ENCODE data around the gene C10orf90.

Gene C10orf90

GRCh38 chr10:126398383-126398743 lies 272.1 kb downstream of the C10orf90 start:
- no peak for DNase-seq (ENCODE audit: low read depth in 1 of 2, low spot score in 1 of 2)
- TF ChIP-seq SPI1 (IDR thresholded peaks at IDR 0.05; ENCODE audit: borderline replicate concordance, low read depth), result no peak
- TF ChIP-seq GABPA (IDR thresholded peaks at IDR 0.05; ENCODE audit: low read depth), result no peak
- no peaks in the 10 kb centered on the region for H3K27me3 ChIP-seq (ENCODE audit: insufficient read depth, poor library complexity, severe bottlenecking)
- H3K27ac ChIP-seq (replicated peaks), result no peak overlapping the region
- no peak overlapping the region for H3K4me3 ChIP-seq (replicated peaks; ENCODE audit: insufficient read depth, low read length)

GRCh38 chr10:126397640-126398382 lies 272.7 kb downstream of the C10orf90 start:
- Histone ChIP-seq H3K27me3 (ENCODE audit: insufficient read depth, poor library complexity, severe bottlenecking) (no peaks in the 10 kb centered on the region), H3K4me3 (replicated peaks; ENCODE audit: insufficient read depth, low read length) (no peak overlapping the region), H3K27ac (replicated peaks) (no peak overlapping the region)
- DNase-seq (ENCODE audit: low read depth in 1 of 2, low spot score in 1 of 2), result no peak
- no peak for TF ChIP-seq REST (IDR thresholded peaks at IDR 0.05; ENCODE audit: insufficient replicate concordance, low read depth)
- TF ChIP-seq GABPA (IDR thresholded peaks at IDR 0.05; ENCODE audit: low read depth), result no peak
- TF ChIP-seq, protein P1, sequence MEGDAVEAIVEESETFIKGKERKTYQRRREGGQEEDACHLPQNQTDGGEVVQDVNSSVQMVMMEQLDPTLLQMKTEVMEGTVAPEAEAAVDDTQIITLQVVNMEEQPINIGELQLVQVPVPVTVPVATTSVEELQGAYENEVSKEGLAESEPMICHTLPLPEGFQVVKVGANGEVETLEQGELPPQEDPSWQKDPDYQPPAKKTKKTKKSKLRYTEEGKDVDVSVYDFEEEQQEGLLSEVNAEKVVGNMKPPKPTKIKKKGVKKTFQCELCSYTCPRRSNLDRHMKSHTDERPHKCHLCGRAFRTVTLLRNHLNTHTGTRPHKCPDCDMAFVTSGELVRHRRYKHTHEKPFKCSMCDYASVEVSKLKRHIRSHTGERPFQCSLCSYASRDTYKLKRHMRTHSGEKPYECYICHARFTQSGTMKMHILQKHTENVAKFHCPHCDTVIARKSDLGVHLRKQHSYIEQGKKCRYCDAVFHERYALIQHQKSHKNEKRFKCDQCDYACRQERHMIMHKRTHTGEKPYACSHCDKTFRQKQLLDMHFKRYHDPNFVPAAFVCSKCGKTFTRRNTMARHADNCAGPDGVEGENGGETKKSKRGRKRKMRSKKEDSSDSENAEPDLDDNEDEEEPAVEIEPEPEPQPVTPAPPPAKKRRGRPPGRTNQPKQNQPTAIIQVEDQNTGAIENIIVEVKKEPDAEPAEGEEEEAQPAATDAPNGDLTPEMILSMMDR (IDR thresholded peaks at IDR 0.05; ENCODE audit: insufficient read depth, low read length), result no peak
- TF ChIP-seq SPI1 (IDR thresholded peaks at IDR 0.05; ENCODE audit: borderline replicate concordance, low read depth), result no peak

GRCh38 chr10:126397156-126397555 lies 273.3 kb downstream of the C10orf90 start:
- H3K27me3 ChIP-seq (ENCODE audit: insufficient read depth, poor library complexity, severe bottlenecking), result no peaks in the 10 kb centered on the region
- no peak for TF ChIP-seq REST (IDR thresholded peaks at IDR 0.05; ENCODE audit: insufficient replicate concordance, low read depth)
- TF ChIP-seq, protein P1 (IDR thresholded peaks at IDR 0.05; ENCODE audit: insufficient read depth, low read length), result no peak
- TF ChIP-seq SPI1 (IDR thresholded peaks at IDR 0.05; ENCODE audit: borderline replicate concordance, low read depth), result no peak
- no peak for TF ChIP-seq POLR2AphosphoS5 (IDR thresholded peaks at IDR 0.05; ENCODE audit: low read depth)
- TF ChIP-seq GABPA (IDR thresholded peaks at IDR 0.05; ENCODE audit: low read depth), result no peak
- H3K27ac ChIP-seq (replicated peaks), result no peak overlapping the region
- H3K4me3 ChIP-seq (replicated peaks; ENCODE audit: insufficient read depth, low read length), result no peak overlapping the region
- DNase-seq (ENCODE audit: low read depth in 1 of 2, low spot score in 1 of 2), result no peak

DNA sequence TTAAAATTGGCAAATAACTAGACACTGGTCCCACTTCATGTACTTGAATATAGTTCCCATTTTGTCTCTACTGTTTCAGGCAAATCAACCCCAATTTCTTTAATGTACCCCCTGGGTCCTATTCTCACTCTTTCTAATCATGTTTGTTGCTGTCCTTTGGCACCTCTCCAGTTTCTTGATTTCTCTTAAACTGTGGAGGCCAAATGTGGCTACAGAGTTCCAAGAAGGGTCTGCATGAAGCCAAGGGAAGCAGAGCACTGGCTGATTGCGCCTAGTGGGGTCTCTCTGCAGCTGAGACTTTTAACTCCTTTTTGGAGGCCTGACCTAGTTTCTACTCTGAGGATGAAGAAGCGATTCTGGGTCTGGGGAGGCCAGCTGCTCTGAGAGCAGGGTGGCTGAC lies 275.5 kb downstream of the C10orf90 start:
- Histone ChIP-seq H3K27ac (replicated peaks) (no peak overlapping the region), H3K27me3 (ENCODE audit: insufficient read depth, poor library complexity, severe bottlenecking) (peaks cover 3% of the 10 kb centered on the region), H3K4me3 (replicated peaks; ENCODE audit: insufficient read depth, low read length) (no peak overlapping the region)
- TF ChIP-seq POLR2AphosphoS5 (IDR thresholded peaks at IDR 0.05; ENCODE audit: low read depth) (no peak), REST (IDR thresholded peaks at IDR 0.05; ENCODE audit: insufficient replicate concordance, low read depth) (no peak), SPI1 (IDR thresholded peaks at IDR 0.05; ENCODE audit: borderline replicate concordance, low read depth) (no peak), GABPA (IDR thresholded peaks at IDR 0.05; ENCODE audit: low read depth) (no peak)
- TF ChIP-seq, protein P1 (IDR thresholded peaks at IDR 0.05; ENCODE audit: insufficient read depth, low read length), result no peak
- no peak for DNase-seq (ENCODE audit: low read depth in 1 of 2, low spot score in 1 of 2)

All from HL-60 (cell line).